SH-SY5Y (cell line): Measurements from ENCODE around the gene DENND1C.

Source experiments
- GATA2 ChIP-seq: IDR thresholded peaks from 2 replicates; pipeline ENCODE4 v1.6.1; 2011; ENCODE audit warnings: mild to moderate bottlenecking, low read depth, low read length
- GATA3 ChIP-seq: IDR thresholded peaks from 2 replicates; pipeline ENCODE4 v1.6.1; 2011; ENCODE audit warnings: low read depth, mild to moderate bottlenecking, low read length, moderate library complexity

DNA sequence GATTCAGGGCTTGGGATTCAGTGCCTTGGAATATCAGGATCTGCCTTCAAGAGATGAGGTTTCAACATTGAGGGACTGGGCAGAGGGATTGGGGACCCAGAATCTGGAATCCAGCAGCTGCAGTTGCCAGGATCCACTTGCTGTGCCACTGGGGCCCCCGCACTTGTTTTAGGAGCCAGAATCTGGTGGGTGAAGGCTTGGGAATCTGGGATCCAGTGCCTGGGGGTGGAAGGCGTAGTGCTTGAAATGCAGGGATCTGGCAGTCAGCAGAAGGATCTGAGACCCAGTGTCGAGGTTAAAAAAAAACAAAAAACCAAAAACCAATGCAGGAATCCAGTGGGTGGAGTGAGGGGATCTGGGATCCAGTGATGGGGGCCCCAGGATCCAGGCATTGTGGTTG, 40.7 kb downstream of the DENND1C start:
- TF ChIP-seq GATA2 (no peak), GATA3 (no peak)
